Measurements from ENCODE around the gene CPT1B. TPM values are rescaled to one million over a fixed set of nuclear protein-coding genes. Genes with fewer than 3 reads are reported as not detected.
A peak's percentile ranks its signal among the peaks of the same experiment; 100 is the strongest.
"Not testable (repeated sequence)": the region's sequence is repeated elsewhere in the genome, so short reads cannot be mapped to it uniquely, and the experiment has no call there.

The CPT1B gene
- total RNA-seq, 4 donors from 2014 or later, result 4.7 to 12.0 (median 6.8) TPM

GRCh38 chr22:50545522-50546325, 32.5 kb downstream of the CPT1B start, which contains the start of gene KLHDC7B:
Gene KLHDC7B (plus strand): TSS chr22:50545899. CDS start chr22:50546244, 345 bp downstream.
- no peak for DNase-seq (ENCODE audit: low spot score in 2 of 2)
- H3K4me3 ChIP-seq (ENCODE audit: low read depth, poor library complexity, severe bottlenecking), result no peak within 1 kb of the TSS
- WGBS, 2 donors, result 64 to 81% methylated on average over 8 to 10 of the region's 10 CpGs
- intact Hi-C loops (cut with DNase I; ENCODE audit: low total_unique reads), result no loop called here
- TF ChIP-seq, protein P1, sequence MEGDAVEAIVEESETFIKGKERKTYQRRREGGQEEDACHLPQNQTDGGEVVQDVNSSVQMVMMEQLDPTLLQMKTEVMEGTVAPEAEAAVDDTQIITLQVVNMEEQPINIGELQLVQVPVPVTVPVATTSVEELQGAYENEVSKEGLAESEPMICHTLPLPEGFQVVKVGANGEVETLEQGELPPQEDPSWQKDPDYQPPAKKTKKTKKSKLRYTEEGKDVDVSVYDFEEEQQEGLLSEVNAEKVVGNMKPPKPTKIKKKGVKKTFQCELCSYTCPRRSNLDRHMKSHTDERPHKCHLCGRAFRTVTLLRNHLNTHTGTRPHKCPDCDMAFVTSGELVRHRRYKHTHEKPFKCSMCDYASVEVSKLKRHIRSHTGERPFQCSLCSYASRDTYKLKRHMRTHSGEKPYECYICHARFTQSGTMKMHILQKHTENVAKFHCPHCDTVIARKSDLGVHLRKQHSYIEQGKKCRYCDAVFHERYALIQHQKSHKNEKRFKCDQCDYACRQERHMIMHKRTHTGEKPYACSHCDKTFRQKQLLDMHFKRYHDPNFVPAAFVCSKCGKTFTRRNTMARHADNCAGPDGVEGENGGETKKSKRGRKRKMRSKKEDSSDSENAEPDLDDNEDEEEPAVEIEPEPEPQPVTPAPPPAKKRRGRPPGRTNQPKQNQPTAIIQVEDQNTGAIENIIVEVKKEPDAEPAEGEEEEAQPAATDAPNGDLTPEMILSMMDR (IDR thresholded peaks at IDR 0.05), result no peak
- no peak for TF ChIP-seq POLR2A (IDR thresholded peaks at IDR 0.05)

- no peak overlapping the region for H3K4me3 ChIP-seq (ENCODE audit: low read depth, poor library complexity, severe bottlenecking)
- DNase-seq (ENCODE audit: low spot score in 2 of 2), result peak in 1 of 2 donors; percentile 55
- TF ChIP-seq, protein P1 (IDR thresholded peaks at IDR 0.05), result no peak
- TF ChIP-seq POLR2A (IDR thresholded peaks at IDR 0.05), result no peak
- WGBS, 2 donors, result 33 to 63% methylated on average over 5 of the region's 5 CpGs
- intact Hi-C loops (cut with DNase I; ENCODE audit: low total_unique reads), result no loop called here
Observed at GRCh38 chr22:50544746-50545253, 33.4 kb downstream of the CPT1B start.

- intact Hi-C loops (cut with DNase I; ENCODE audit: low total_unique reads), result no loop called here
- H3K4me3 ChIP-seq (ENCODE audit: low read depth, poor library complexity, severe bottlenecking), result no peak overlapping the region
- DNase-seq (ENCODE audit: low spot score in 2 of 2), result peak in 1 of 2 donors; percentile 96
- TF ChIP-seq, protein P1 (IDR thresholded peaks at IDR 0.05), result no peak
- no peak for TF ChIP-seq POLR2A (IDR thresholded peaks at IDR 0.05)
- WGBS, 2 donors, result 5 to 7% methylated on average over 41 to 52 of the region's 52 CpGs
Observed at GRCh38 chr22:50544078-50544745, 34.0 kb downstream of the CPT1B start.

DNA sequence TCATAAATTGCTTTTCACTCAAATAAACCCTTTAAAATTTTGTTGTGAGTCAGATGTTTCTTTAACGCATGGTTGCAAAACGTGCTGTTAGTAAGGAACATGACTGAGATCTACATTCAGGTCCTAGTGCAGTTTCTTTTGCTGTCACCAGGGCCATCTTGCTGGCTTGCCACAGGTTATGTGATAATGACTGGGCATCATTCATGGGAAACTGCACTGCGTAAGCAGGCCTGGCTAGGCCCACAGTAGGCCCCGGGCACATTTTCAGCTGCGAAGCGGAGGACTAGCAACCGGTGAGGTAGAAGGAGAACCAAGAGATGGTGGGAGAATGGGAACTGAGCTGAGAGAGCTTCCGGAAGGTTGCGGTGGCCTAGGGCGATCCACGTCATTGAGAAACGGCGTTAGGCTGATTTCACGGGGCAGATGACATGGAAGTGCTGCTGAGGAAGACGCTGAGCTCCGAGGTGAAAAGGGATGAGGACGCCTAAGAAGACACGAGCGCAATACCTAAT, 35.8 kb downstream of the CPT1B start:
- WGBS, 2 donors, result 78 to 90% methylated on average over 19 of the region's 19 CpGs
- intact Hi-C loops (cut with DNase I; ENCODE audit: low total_unique reads), result no loop called here
- DNase-seq (ENCODE audit: low spot score in 2 of 2), result no peak
- no peak for TF ChIP-seq POLR2A (IDR thresholded peaks at IDR 0.05)
- TF ChIP-seq, protein P1 (IDR thresholded peaks at IDR 0.05), result no peak
- no peak overlapping the region for H3K4me3 ChIP-seq (ENCODE audit: low read depth, poor library complexity, severe bottlenecking)

DNA sequence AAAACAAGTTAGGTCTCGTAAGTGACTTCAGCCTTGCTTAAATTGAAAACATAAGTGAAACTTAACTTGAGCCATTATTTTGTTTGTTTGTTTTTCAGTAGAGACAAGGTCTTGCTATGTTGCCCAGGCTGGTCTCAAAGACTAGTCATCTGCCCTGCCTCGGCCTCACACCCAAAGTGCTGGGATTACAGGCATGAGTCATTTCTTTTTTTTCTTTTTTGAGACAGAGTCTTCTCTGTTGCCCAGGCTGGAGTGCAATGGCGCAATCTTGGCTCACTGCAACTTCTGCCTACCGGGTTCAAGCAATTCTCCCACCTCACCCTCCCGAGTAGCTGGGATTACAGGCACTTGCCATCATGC, 36.6 kb downstream of the CPT1B start:
- peak in 1 of 2 donors; percentile 67 for DNase-seq (ENCODE audit: low spot score in 2 of 2)
- intact Hi-C loops (cut with DNase I; ENCODE audit: low total_unique reads); H3K4me3 ChIP-seq (ENCODE audit: low read depth, poor library complexity, severe bottlenecking): not testable (repeated sequence)
- 23 to 34% methylated on average over 5 of the region's 5 CpGs for WGBS, 2 donors

DNA sequence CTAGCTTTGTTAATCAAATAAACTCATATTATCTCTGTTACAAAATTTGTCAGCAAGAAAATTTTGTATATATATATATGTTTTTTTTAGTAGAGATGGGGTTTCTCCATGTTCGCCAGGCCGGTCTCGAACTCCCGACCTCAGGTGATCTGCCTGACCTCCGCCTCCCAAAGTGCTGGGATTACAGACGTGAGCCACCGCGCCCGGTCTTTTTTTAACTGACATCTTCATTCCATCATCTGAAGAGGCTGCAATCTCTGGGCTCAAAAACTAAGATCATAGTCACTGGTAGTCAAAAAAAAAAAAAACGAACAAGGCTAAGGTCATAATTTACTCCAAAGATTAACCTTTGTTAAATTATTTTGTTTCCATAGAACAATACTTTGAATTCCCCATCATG, 37.8 kb downstream of the CPT1B start:
- intact Hi-C loops (cut with DNase I; ENCODE audit: low total_unique reads), result no loop called here
- no peak for TF ChIP-seq POLR2A (IDR thresholded peaks at IDR 0.05)
- TF ChIP-seq, protein P1 (IDR thresholded peaks at IDR 0.05), result no peak
- WGBS, 2 donors, result 82 to 86% methylated on average over 10 of the region's 10 CpGs
- H3K4me3 ChIP-seq (ENCODE audit: low read depth, poor library complexity, severe bottlenecking), result no peak overlapping the region
- no peak for DNase-seq (ENCODE audit: low spot score in 2 of 2)

Measured in lower leg skin (tissue), 4 donors.